ENCODE results near the gene MTRF1. TPM values are rescaled to one million over a fixed set of nuclear protein-coding genes. Genes with fewer than 3 reads are reported as not detected.
"Not testable (repeated sequence)": the region's sequence is repeated elsewhere in the genome, so short reads cannot be mapped to it uniquely, and the experiment has no call there.

The MTRF1 gene
- total RNA-seq, 1 donor from 2014 or later = 18.7 TPM

DNA sequence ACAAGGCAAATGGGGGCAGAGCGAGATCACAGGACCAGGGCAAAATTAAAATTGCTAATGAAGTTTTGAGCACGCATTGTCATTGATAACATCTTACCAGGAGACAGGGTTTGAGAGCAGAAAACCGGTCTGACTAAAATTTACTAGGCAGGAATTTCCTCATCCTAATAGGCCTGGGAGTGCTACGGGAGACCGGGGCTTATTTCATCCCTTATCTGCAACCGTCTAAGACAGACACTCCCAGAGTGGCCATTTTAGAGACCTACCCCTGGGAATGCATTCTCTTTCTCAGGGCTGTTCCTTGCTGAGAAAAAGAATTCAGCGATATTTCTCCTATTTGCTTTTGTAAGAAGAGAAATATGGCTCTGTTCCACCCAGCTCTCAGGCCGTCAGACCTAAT lies 87.8 kb downstream of the MTRF1 start:
- peaks cover 28% of the 10 kb centered on the region for H3K9me3 Mint-ChIP-seq
- not testable (repeated sequence) for H3K4me3 Mint-ChIP-seq (ENCODE audit: low read depth); H3K4me1 Mint-ChIP-seq (ENCODE audit: low read depth); H3K27me3 Mint-ChIP-seq (ENCODE audit: low read depth); DNase-seq (ENCODE audit: low spot score); H3K27ac Mint-ChIP-seq; H3K36me3 Mint-ChIP-seq (ENCODE audit: low read depth)
- intact Hi-C loops (cut with micrococcal nuclease) = loop anchor here (5.0 kb wide), 1 partner anchor 43 kb away; the partner anchor contains the start of gene KBTBD6

Other genes with a start within 250 kb of the MTRF1 start
- 65.3 and 68.1 TPM in 2 replicates for gene ELF1, start 244.3 kb downstream of the MTRF1 start, total RNA-seq
- 13.3 and 13.8 TPM in 2 replicates for gene WBP4, start 202.1 kb downstream of the MTRF1 start, total RNA-seq
- gene KBTBD6, start 130.8 kb downstream of the MTRF1 start, total RNA-seq = 5.9 and 6.7 TPM in 2 replicates
- gene KBTBD7, start 69.0 kb downstream of the MTRF1 start, total RNA-seq = 5.1 and 5.8 TPM in 2 replicates
- 27.9 and 28.5 TPM in 2 replicates for gene NAA16, start 47.7 kb upstream of the MTRF1 start, total RNA-seq
- gene RGCC, start 194.0 kb upstream of the MTRF1 start, total RNA-seq = 76.5 and 79.3 TPM in 2 replicates